ENCODE measurements around the gene ST3GAL4. TPM values are rescaled to one million over a fixed set of nuclear protein-coding genes. Genes with fewer than 3 reads are reported as not detected.

ST3GAL4 gene
- total RNA-seq, 4 donors from 2014 or later = 13.2 to 59.3 (median 41.9) TPM

GRCh38 chr11:126319374-126319740, 36.1 kb upstream of the ST3GAL4 start:
- no peak for ATAC-seq (ENCODE audit: low FRiP score)

GRCh38 chr11:126322996-126323395, 32.5 kb upstream of the ST3GAL4 start:
- TF ChIP-seq CTCF (IDR thresholded peaks at IDR 0.05) = no peak
- ATAC-seq (ENCODE audit: low FRiP score) = no peak
- DNase-seq (ENCODE audit: low spot score) = no peak

More at GRCh38 chr11:126319374-126319740, 36.1 kb upstream of the ST3GAL4 start:
- TF ChIP-seq CTCF (IDR thresholded peaks at IDR 0.05) = no peak
- no peak for DNase-seq (ENCODE audit: low spot score)

- DNase-seq (ENCODE audit: low spot score) = no peak
- no peak for TF ChIP-seq CTCF (IDR thresholded peaks at IDR 0.05)
- no peak for ATAC-seq (ENCODE audit: low FRiP score)
Observed at GRCh38 chr11:126327281-126328000, 28.0 kb upstream of the ST3GAL4 start.

- DNase-seq (ENCODE audit: low spot score) (no peak), ATAC-seq (ENCODE audit: low FRiP score) (no peak)
Observed at GRCh38 chr11:126328001-126328390, 27.5 kb upstream of the ST3GAL4 start.

GRCh38 chr11:126328444-126328843, 27.0 kb upstream of the ST3GAL4 start:
- no peak for TF ChIP-seq CTCF (IDR thresholded peaks at IDR 0.05)
- no peak for ATAC-seq (ENCODE audit: low FRiP score)
- DNase-seq (ENCODE audit: low spot score) = no peak

More at GRCh38 chr11:126328001-126328390, 27.5 kb upstream of the ST3GAL4 start:
- TF ChIP-seq CTCF (IDR thresholded peaks at IDR 0.05) = no peak

- no peak for TF ChIP-seq CTCF (IDR thresholded peaks at IDR 0.05)
- ATAC-seq (ENCODE audit: low FRiP score) (no peak), DNase-seq (ENCODE audit: low spot score) (no peak)
Observed at GRCh38 chr11:126328938-126329643, 26.4 kb upstream of the ST3GAL4 start.
